ENCODE data around the gene ATF7.

ATF7 gene

DNA sequence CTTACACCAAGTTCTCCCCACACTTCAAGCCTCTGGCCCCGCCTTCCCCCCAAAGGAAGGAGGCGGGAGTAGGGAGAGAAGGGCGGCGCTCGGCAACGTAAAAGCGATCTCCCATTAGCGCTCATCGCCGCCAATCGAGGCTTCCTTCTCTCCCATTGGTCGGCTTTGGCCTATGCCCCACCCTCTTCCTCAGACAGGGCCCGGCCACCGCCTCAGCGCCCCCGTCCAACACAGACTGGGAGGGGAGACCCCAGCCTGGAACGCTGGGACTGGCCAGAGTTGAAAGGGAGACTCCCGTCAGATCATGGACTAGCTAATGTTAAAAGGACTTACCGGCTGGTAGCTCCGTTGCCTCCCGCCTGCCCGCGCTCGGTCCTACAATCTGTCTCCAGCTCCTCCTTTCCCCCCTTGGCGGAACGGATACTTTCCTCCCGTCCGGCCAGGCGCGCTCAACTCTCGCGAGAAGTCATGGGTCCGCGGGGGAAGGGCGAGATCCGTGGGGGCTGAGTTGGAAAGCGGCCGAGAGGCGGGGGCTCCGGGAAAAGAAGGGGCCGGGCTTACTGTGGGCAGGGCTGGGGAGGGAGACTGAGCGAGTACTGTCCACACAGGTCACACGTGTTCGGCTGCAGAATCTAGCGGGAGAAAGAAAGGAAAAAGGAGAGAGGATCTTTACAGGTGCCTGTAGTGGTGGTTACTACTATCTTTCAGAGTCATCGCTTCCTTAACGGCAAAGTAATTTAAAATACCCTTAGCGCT, at the start of gene ATF7:
TSS of gene ATF7 (minus strand) at position 437 of the 756 bp plus-strand sequence. CDS start 25,382 bp downstream, outside the sequence.
- peak within 1 kb of the TSS; percentile 71 for H3K4me3 ChIP-seq
- peaks cover 25% of the 10 kb centered on the region for H3K4me1 ChIP-seq
- H3K36me3 ChIP-seq (replicated peaks): no peaks in the 10 kb centered on the region
- in situ Hi-C loops (cut with MboI; ENCODE audit: low sequenced_read_pairs): no loop called here
- no peaks in the 10 kb centered on the region for H3K9me3 ChIP-seq
- DNase-seq (ENCODE audit: low spot score in 2 of 2): peak; percentile 97 to 99
- H3K27me3 ChIP-seq (ENCODE audit: low read depth): no peaks in the 10 kb centered on the region

DNA sequence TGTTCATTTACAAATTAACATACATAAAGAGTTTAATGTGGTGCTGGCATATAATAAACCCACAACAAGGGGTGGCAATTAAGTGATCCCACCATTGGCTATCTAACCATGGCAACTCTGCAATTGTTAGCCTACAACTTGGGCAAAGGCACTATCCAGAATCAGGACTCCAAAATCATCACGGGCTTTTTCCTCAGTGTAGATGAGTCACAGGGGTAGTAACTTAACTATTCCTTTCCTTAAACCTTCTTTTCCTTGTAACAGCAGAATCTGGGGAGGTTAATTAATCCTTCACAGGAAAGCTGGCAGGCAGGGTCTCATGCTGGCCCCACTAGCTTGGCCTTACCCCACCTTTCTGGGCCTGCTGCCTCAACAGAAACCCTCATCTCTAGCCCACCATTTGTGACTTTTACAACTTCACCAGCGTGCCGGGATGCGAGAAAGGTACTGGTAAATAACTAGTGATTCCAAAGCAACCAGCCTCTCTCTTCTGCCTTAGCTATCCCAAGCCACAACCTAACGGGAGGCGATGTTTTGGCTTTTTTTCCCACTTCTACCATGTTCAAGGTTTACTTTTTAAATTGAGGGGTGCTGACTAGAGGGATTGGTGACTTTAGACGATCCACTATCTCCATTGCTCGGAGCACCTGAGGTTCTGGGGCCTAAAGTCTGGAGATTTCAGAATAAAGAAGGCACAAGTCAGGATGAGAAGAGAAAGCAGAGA, 49.0 kb upstream of the ATF7 start:
- peak in 1 of 2 experiments; percentile 47 for DNase-seq (ENCODE audit: low spot score in 2 of 2)
- in situ Hi-C loops (cut with MboI; ENCODE audit: low sequenced_read_pairs): loop anchor here (10.0 kb wide), 1 partner anchor 130 kb away; no protein-coding TSS in a partner anchor
- H3K36me3 ChIP-seq (replicated peaks): peaks cover 43% of the 10 kb centered on the region

DNA sequence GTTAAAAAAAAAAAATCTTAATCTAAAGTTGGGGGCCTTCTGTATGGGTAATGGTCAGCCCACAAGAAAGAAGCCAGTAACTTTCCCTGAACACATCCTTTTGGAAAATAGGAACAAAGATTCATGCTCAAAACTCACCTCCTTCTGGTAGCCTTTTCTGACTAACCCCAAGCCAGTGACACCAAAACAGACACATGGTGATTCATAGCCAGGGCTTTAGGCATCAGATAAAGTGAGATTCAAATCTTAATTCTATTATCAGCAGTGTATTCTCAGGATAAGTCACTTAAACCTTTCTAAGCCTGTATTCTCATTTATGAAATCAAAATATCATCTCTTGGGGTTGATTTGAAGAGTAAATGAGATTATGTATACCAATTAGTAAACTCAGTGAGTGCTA, 44.8 kb upstream of the ATF7 start:
- H3K9me3 ChIP-seq: no peaks in the 10 kb centered on the region
- H3K36me3 ChIP-seq (replicated peaks): peaks cover 80% of the 10 kb centered on the region
- in situ Hi-C loops (cut with MboI; ENCODE audit: low sequenced_read_pairs): loop anchor here (10.0 kb wide), 1 partner anchor 126 kb away; no protein-coding TSS in a partner anchor
- no peaks in the 10 kb centered on the region for H3K27me3 ChIP-seq (ENCODE audit: low read depth)
- no peak overlapping the region for H3K4me3 ChIP-seq
- DNase-seq (ENCODE audit: low spot score in 2 of 2): no peak
- peaks cover 11% of the 10 kb centered on the region for H3K4me1 ChIP-seq

More for the DNA sequence above, 49.0 kb upstream of the ATF7 start:
- Histone ChIP-seq H3K9me3 (no peaks in the 10 kb centered on the region), H3K4me3 (peak overlapping the region; percentile 78), H3K27me3 (ENCODE audit: low read depth) (peaks cover 10% of the 10 kb centered on the region), H3K4me1 (peaks cover 15% of the 10 kb centered on the region)

DNA sequence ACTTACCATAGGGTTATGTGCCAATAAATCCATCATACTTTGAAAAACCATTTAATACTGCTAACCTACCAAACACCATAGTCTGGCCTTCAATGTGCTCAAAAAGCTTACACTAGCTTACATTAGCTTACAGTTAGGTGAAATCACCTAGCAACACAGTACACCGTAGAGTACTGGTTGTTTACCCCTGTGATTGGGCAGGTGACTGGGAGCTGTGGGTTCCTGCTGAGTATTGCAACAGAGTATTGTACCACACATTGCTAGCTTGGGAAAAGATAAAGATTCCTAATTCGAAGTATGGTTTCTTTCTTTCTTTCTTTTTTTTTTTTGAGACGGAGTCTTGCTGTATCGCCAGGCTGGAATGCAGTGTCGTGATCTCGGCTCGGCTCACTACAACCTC, 44.1 kb upstream of the ATF7 start:
- in situ Hi-C loops (cut with MboI; ENCODE audit: low sequenced_read_pairs): loop anchor here (10.0 kb wide), 1 partner anchor 126 kb away; no protein-coding TSS in a partner anchor
- no peak for DNase-seq (ENCODE audit: low spot score in 2 of 2)
- peaks cover 86% of the 10 kb centered on the region for H3K36me3 ChIP-seq (replicated peaks)
- peaks cover 11% of the 10 kb centered on the region for H3K4me1 ChIP-seq
- H3K4me3 ChIP-seq: no peak overlapping the region
- no peaks in the 10 kb centered on the region for H3K27me3 ChIP-seq (ENCODE audit: low read depth)
- H3K9me3 ChIP-seq: no peaks in the 10 kb centered on the region

DNA sequence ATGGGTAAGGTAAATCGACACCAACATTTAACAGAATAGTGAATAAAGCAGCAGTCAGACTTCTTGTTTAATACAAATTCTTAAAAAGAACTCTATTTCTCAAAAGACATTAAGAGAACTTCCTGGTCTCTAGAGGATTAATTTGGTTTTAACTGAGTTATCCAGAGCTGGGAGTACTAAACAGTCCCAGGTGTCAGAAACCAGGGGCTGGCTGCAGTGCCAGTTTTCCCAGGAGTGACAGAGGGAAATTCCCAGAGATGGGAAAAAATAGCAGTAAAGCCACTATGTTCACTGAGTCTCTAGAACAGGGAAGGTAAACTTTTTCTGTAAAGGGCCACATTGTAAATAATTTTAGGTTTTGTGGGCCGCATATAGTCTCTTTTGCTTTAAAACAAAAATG, 40.9 kb upstream of the ATF7 start:
- Histone ChIP-seq H3K36me3 (replicated peaks) (peaks cover 89% of the 10 kb centered on the region), H3K4me1 (peaks cover 3% of the 10 kb centered on the region; the same call in 1 of the 2 replicates)
- in situ Hi-C loops (cut with MboI; ENCODE audit: low sequenced_read_pairs): no loop called here

DNA sequence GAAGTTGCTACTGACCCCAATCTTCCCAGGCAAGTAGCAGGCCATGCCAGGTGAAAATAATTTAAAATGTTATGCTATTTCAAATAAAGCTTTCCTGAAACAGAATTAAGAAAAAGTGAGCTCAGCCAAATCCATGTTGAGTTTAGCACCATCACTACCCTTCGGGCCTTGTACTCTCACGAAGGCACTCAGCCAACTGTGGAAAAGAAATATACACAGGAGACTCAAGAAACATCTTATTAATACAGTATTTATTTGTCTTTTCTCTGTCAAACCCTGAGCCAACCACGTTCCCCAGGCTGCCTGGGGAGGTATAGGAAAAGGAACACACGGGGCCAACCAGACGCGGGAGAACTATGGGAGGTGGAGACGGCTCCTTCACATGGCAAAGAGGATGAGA, 38.8 kb upstream of the ATF7 start:
- H3K4me1 ChIP-seq: no peaks in the 10 kb centered on the region
- no peaks in the 10 kb centered on the region for H3K9me3 ChIP-seq
- H3K4me3 ChIP-seq: no peak overlapping the region
- DNase-seq (ENCODE audit: low spot score in 2 of 2): no peak
- peaks cover 69% of the 10 kb centered on the region for H3K36me3 ChIP-seq (replicated peaks)
- H3K27me3 ChIP-seq (ENCODE audit: low read depth): no peaks in the 10 kb centered on the region
- in situ Hi-C loops (cut with MboI; ENCODE audit: low sequenced_read_pairs): no loop called here

More for the DNA sequence above, 40.9 kb upstream of the ATF7 start:
- Histone ChIP-seq H3K9me3 (no peaks in the 10 kb centered on the region), H3K27me3 (ENCODE audit: low read depth) (no peaks in the 10 kb centered on the region), H3K4me3 (no peak overlapping the region)
- no peak for DNase-seq (ENCODE audit: low spot score in 2 of 2)

DNA sequence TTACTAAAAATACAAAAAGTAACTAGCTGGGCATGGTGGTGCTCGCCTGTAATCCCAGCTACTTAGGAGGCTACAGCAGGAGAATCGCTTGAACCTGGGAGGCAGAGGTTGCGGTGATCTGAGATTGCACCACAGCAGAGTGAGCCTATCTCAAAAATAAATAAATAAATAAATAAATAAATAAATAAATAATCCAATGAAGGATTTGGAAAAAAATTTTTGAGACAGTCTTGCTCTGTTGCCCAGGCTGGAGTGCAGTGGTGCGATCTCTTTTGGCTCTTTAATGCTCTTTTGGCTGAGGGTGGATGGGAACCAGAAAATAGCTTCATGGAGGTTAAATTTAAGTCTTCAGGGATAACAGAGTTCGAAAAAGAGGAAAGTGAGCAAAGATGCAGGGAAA, 38.0 kb upstream of the ATF7 start:
- peaks cover 62% of the 10 kb centered on the region for H3K36me3 ChIP-seq (replicated peaks)
- no peak for DNase-seq (ENCODE audit: low spot score in 2 of 2)
- peaks cover 6% of the 10 kb centered on the region for H3K4me1 ChIP-seq
- no peaks in the 10 kb centered on the region for H3K9me3 ChIP-seq
- in situ Hi-C loops (cut with MboI; ENCODE audit: low sequenced_read_pairs): no loop called here
- H3K4me3 ChIP-seq: no peak overlapping the region
- no peaks in the 10 kb centered on the region for H3K27me3 ChIP-seq (ENCODE audit: low read depth)

DNA sequence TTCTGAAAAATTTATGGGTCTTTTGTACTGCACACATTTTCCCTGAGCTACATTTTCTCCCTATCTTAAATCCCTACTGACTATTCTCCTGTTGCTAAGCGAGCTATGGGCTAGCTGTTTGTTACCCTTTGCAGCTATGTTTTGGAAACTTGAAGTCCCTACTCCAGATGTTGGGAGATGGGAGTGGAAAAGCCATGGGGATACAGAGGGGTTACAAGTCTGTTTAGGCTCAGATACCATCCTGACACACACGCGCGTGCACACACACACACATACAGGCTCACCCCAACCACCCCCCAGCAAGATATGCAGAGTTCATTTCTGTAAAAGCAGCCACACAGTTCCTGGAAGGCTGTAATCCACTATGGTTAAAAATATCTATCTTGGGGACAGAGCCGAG, 33.9 kb upstream of the ATF7 start:
- Histone ChIP-seq H3K27me3 (ENCODE audit: low read depth) (no peaks in the 10 kb centered on the region), H3K9me3 (no peaks in the 10 kb centered on the region), H3K4me3 (no peak overlapping the region), H3K36me3 (replicated peaks) (peaks cover 27% of the 10 kb centered on the region), H3K4me1 (peaks cover 10% of the 10 kb centered on the region)
- DNase-seq (ENCODE audit: low spot score in 2 of 2): no peak
- in situ Hi-C loops (cut with MboI; ENCODE audit: low sequenced_read_pairs): no loop called here

DNA sequence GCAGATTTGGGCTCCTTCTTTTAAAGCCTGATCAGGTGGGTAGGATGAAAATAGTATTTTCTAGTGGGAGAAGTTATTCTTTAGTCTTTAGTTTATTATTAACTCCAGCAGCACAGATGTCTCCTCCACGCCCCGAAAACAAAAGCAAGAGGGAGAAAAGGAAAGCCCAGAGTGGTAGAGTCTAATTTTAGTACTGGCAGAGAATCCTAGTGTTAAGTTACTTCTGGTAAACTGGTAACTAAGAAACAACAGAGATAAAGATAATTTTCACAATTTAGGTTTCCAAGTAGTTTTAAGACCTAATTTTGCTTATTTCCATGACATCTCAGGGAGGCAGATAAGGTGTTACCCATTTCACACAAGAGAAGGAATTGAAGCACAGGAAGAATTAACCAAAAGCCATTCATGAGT, 33.4 kb upstream of the ATF7 start:
- Histone ChIP-seq H3K36me3 (replicated peaks) (peaks cover 23% of the 10 kb centered on the region), H3K9me3 (no peaks in the 10 kb centered on the region), H3K27me3 (ENCODE audit: low read depth) (no peaks in the 10 kb centered on the region), H3K4me1 (peaks cover 10% of the 10 kb centered on the region), H3K4me3 (no peak overlapping the region)
- no peak for DNase-seq (ENCODE audit: low spot score in 2 of 2)
- in situ Hi-C loops (cut with MboI; ENCODE audit: low sequenced_read_pairs): no loop called here

DNA sequence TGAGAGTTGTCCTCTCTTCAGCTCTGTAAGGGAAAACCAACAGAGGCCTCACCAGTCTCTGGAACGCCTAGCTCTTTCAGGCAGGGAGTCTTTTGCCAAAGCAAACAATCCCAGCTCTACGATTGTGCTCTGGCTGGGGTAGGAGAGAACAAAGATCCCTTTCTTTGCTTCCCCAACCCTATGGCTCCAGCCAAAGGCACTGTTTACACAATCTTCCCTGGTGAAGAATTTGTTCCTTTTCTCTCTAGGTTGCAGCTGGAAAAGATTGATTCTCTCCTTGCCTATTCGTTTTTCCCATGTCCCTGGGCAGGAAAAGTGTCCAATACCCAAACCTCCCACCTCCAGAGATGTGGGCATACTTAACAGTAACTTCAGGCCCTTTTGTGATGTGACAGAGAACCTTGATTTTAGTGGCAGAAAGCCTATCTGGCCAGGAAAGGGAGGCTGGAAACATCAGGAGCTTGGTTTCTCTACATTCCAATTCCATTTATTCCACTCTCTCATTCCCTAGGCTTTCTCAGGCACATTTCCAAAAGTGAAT, 32.9 kb upstream of the ATF7 start:
- in situ Hi-C loops (cut with MboI; ENCODE audit: low sequenced_read_pairs): no loop called here
- Histone ChIP-seq H3K9me3 (no peaks in the 10 kb centered on the region), H3K4me1 (peaks cover 10% of the 10 kb centered on the region), H3K4me3 (no peak overlapping the region), H3K27me3 (ENCODE audit: low read depth) (no peaks in the 10 kb centered on the region), H3K36me3 (replicated peaks) (peaks cover 18% of the 10 kb centered on the region)
- peak; percentile 46 to 55 for DNase-seq (ENCODE audit: low spot score in 2 of 2)

DNA sequence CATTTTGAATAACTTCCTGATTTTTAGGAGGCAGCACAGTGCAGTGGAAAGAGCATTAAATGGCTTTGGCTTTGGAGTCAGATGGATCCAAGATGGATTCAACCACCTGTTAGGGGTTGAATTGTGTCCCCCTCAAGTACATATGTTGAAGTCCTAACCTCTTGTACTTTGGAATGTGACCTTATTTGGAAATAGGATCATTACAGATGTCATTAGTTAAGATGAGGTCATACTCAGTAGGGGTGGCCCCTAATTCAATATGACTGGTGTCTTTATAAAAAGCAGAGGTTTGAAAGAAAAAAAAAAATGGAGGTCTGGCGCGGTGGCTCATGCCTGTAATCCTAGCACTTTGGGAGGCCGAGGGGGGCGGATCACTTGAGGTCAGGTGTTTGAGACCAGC, 30.9 kb upstream of the ATF7 start:
- peaks cover 10% of the 10 kb centered on the region for H3K4me1 ChIP-seq
- H3K4me3 ChIP-seq: no peak overlapping the region
- H3K9me3 ChIP-seq: no peaks in the 10 kb centered on the region
- H3K36me3 ChIP-seq (replicated peaks): peaks cover 3% of the 10 kb centered on the region; the same call in 1 of the 2 replicates
- in situ Hi-C loops (cut with MboI; ENCODE audit: low sequenced_read_pairs): no loop called here
- DNase-seq (ENCODE audit: low spot score in 2 of 2): no peak
- no peaks in the 10 kb centered on the region for H3K27me3 ChIP-seq (ENCODE audit: low read depth)

DNA sequence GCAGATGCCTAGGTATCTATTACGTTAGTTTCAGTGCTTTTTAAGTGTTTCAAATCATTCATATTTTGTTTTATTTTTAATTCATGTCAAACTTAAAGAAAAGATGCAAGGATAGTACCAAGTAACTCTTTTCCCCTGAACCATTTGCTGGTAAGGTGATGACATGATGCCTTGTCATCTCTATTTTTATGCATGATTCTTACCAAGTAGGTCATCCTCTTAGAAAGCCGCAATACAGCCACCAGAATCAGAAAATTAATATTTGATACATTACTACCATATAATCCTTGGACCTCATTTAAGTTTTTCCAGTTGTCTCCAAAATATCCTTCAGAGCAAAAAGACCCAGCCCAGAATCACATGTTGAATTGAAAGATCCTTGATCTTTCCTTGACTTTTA, 27.4 kb upstream of the ATF7 start:
- in situ Hi-C loops (cut with MboI; ENCODE audit: low sequenced_read_pairs): no loop called here
- H3K9me3 ChIP-seq: no peaks in the 10 kb centered on the region
- H3K4me1 ChIP-seq: no peaks in the 10 kb centered on the region; the same call in 1 of the 2 replicates
- H3K27me3 ChIP-seq (ENCODE audit: low read depth): no peaks in the 10 kb centered on the region
- H3K36me3 ChIP-seq (replicated peaks): 0 out of 2 replicates have a peak, but pooled peaks cover 3% of the 10 kb centered on the region
- no peak for DNase-seq (ENCODE audit: low spot score in 2 of 2)
- no peak overlapping the region for H3K4me3 ChIP-seq

DNA sequence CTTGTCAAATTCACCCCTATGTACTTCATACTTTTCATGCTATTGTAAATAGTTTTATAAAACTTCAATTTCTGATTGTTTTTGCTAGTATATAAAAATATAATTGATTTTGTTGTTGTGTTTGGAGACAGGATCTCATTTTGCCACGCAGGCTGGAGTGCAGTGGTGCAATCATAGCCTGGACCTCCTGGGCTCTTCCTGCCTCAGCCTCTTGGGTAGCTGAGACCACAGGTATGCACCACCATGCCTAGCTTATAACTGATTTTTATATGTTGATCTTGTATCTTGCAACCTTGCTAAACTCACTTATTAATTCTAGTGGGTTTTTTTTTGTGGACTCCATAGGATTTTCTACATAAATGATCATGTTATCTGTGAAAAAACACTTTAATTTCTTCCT, 26.2 kb upstream of the ATF7 start:
- in situ Hi-C loops (cut with MboI; ENCODE audit: low sequenced_read_pairs): no loop called here
- no peaks in the 10 kb centered on the region for H3K4me1 ChIP-seq
- H3K36me3 ChIP-seq (replicated peaks): no peaks in the 10 kb centered on the region
- H3K27me3 ChIP-seq (ENCODE audit: low read depth): no peaks in the 10 kb centered on the region
- DNase-seq (ENCODE audit: low spot score in 2 of 2): no peak
- H3K9me3 ChIP-seq: no peaks in the 10 kb centered on the region
- H3K4me3 ChIP-seq: no peak overlapping the region

DNA sequence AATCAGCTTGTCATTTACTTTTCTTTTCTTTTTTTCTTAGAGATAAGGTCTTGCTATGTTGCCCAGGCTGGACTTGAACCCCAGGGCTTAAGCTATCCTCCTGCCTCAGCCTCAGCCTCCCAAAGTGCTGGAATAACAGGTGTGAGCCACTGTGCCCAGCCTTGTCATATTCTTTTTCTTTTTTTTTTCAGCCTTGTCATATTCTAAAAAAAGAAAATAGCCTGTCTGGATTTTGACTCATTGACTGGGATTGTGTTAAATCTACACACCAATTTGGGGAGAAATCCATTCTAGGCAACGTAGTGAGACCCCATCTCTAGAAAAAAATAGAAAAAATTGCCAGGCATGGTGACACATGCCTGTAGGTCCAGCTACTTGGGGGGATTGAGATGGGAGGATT, 25.6 kb upstream of the ATF7 start:
- Histone ChIP-seq H3K27me3 (ENCODE audit: low read depth) (no peaks in the 10 kb centered on the region), H3K4me3 (no peak overlapping the region), H3K9me3 (no peaks in the 10 kb centered on the region), H3K36me3 (replicated peaks) (no peaks in the 10 kb centered on the region), H3K4me1 (no peaks in the 10 kb centered on the region)
- in situ Hi-C loops (cut with MboI; ENCODE audit: low sequenced_read_pairs): no loop called here
- no peak for DNase-seq (ENCODE audit: low spot score in 2 of 2)
